Measurements from ENCODE around the gene GAPT. TPM values are rescaled to one million over a fixed set of nuclear protein-coding genes. Genes with fewer than 3 reads are reported as not detected.

GAPT gene
- polyA plus RNA-seq, 1 of the 3 experiments (the other 2 are of a cell fraction) = not detected

DNA sequence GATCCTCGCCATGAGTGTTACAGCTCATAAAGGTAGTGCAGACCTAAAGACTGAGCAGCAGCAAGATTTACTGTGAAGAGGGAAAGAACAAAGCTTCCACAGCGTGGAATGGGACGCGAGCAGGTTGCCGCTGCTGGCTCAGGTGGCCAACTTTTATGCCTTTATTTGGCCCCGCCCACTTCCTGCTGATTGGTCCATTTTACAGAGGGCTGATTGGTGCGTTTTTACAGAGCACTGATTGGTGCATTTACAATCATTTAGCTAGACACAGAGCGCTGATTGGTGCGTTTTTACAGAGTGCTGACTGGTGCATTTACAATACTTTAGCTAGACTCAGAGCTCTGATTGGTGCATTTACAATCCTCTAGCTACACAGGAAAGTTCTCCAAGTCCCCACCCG is 45.2 kb upstream of the GAPT start:
- H3K4me3 ChIP-seq (ENCODE audit: low read depth in 2 of 2, low read length in 1 of 2) = no peak overlapping the region
- ChIA-PET CTCF (interaction anchor here (6.9 kb wide), 1 partner anchor 15 kb away, joined by 45 read pairs; the partner anchor contains the start of gene PLK2), POLR2A (no interaction called here)
- no peak overlapping the region for H3K4me2 ChIP-seq
- H2AFZ ChIP-seq (ENCODE audit: low read depth) = no peak overlapping the region
- H3K9ac ChIP-seq = no peak overlapping the region
- no peaks in the 10 kb centered on the region for H4K20me1 ChIP-seq (ENCODE audit: insufficient read depth)
- H3K27me3 ChIP-seq (ENCODE audit: insufficient read depth) = no peaks in the 10 kb centered on the region
- TF ChIP-seq TEAD4 (IDR thresholded peaks at IDR 0.05; ENCODE audit: borderline replicate concordance, insufficient read depth) = no peak
- TF ChIP-seq POLR2AphosphoS5 (IDR thresholded peaks at IDR 0.05; ENCODE audit: low read depth, low read length) = no peak
- no peak for TF ChIP-seq TCF12 (IDR thresholded peaks at IDR 0.05)
- no peak for TF ChIP-seq YY1 (IDR thresholded peaks at IDR 0.05; ENCODE audit: low read depth)
- no peak for TF ChIP-seq RFX5 (IDR thresholded peaks at IDR 0.05; ENCODE audit: low read length)
- TF ChIP-seq CTCF (IDR thresholded peaks at IDR 0.05) = no peak
- TF ChIP-seq SMC3 (IDR thresholded peaks at IDR 0.05; ENCODE audit: low read depth, low read length) = no peak
- TF ChIP-seq RCOR1 (IDR thresholded peaks at IDR 0.05; ENCODE audit: low read length) = no peak
- TF ChIP-seq, protein P1, sequence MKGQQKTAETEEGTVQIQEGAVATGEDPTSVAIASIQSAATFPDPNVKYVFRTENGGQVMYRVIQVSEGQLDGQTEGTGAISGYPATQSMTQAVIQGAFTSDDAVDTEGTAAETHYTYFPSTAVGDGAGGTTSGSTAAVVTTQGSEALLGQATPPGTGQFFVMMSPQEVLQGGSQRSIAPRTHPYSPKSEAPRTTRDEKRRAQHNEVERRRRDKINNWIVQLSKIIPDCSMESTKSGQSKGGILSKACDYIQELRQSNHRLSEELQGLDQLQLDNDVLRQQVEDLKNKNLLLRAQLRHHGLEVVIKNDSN (IDR thresholded peaks at IDR 0.05; ENCODE audit: borderline replicate concordance, low read depth) = no peak
- no peak for TF ChIP-seq NFIC (IDR thresholded peaks at IDR 0.05; ENCODE audit: borderline replicate concordance)
- TF ChIP-seq REST (IDR thresholded peaks at IDR 0.05; ENCODE audit: low read depth, low read length) = no peak
- no peak for TF ChIP-seq EP300 (IDR thresholded peaks at IDR 0.05; ENCODE audit: borderline replicate concordance in 1 of 2, low read depth in 1 of 2, low read length in 1 of 2)
- TF ChIP-seq RXRA (IDR thresholded peaks at IDR 0.05; ENCODE audit: borderline replicate concordance, low read depth) = no peak
- no peak for TF ChIP-seq ELF1 (IDR thresholded peaks at IDR 0.05)
- TF ChIP-seq CHD2 (IDR thresholded peaks at IDR 0.05; ENCODE audit: low read length, partially characterized antibody) = no peak
- no peak for TF ChIP-seq TAF1 (IDR thresholded peaks at IDR 0.05; ENCODE audit: borderline replicate concordance, low read depth, low read length)
- TF ChIP-seq NRF1 (IDR thresholded peaks at IDR 0.05; ENCODE audit: low read depth, low read length) = no peak
- no peak for TF ChIP-seq JUND (IDR thresholded peaks at IDR 0.05)
- no peak for TF ChIP-seq FOXM1 (IDR thresholded peaks at IDR 0.05; ENCODE audit: low read depth)
- TF ChIP-seq RAD21 (IDR thresholded peaks at IDR 0.05; ENCODE audit: low read length) = no peak
- no peaks in the 10 kb centered on the region for H3K9me2 ChIP-seq
- WGBS (ENCODE audit: low lambda C conversion rate) = 76% methylated on average over 10 of the region's 10 CpGs
- no peaks in the 10 kb centered on the region for H3K4me1 ChIP-seq (ENCODE audit: control insufficient read depth in 1 of 2, insufficient read depth in 2 of 2, low read depth in 1 of 2, low read length in 1 of 2)
- H3K9me3 ChIP-seq = no peaks in the 10 kb centered on the region
- H3K27ac ChIP-seq (ENCODE audit: low read depth in 2 of 2, low read length in 1 of 2) = no peak overlapping the region
- DNase-seq = no peak
- H3K79me2 ChIP-seq (ENCODE audit: insufficient read depth) = no peaks in the 10 kb centered on the region
- H3K36me3 ChIP-seq (replicated peaks in 1 of 2; ENCODE audit: control insufficient read depth in 1 of 2, insufficient read depth in 2 of 2, low read length in 1 of 2) = no peaks in the 10 kb centered on the region
- H3F3A ChIP-seq (replicated peaks; ENCODE audit: insufficient read depth) = peaks cover 17% of the 10 kb centered on the region

Measured in SK-N-SH (cell line).